ENCODE data around the gene FSHR. TPM values are rescaled to one million over a fixed set of nuclear protein-coding genes. Genes with fewer than 3 reads are reported as not detected.

Gene FSHR
- total and polyA plus RNA-seq, 2 donors (not counting 3 experiments of a cell fraction or from before 2014, with no cell fraction given) = not detected

DNA sequence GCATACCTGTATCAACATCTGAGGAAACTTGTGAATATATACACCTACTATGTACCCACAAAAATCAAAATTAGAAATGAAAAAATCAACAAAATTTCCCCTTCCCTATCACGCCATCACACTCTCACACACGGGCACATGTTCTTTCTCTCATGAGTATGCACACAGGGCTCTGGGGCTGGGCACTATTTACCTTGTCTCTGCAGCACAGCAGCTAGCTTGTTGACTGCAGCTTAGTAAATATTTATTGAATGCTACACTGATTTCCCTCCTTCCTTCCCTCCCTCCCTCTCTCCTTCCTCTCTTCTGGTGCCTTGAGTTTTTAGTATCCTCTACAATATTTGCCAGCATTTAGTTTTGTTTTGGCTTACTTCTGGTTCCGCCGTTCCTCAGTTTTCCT lies 216.1 kb downstream of the FSHR start:
- BruUV-seq (replicated peaks) = no TSS peak
- H3K27ac ChIP-seq (ENCODE audit: insufficient read depth, low read depth, low read length) = no peak overlapping the region
- TF ChIP-seq POLR2A (IDR thresholded peaks at IDR 0.05; ENCODE audit: low read depth, low read length) = no peak
- TF ChIP-seq, protein P1, sequence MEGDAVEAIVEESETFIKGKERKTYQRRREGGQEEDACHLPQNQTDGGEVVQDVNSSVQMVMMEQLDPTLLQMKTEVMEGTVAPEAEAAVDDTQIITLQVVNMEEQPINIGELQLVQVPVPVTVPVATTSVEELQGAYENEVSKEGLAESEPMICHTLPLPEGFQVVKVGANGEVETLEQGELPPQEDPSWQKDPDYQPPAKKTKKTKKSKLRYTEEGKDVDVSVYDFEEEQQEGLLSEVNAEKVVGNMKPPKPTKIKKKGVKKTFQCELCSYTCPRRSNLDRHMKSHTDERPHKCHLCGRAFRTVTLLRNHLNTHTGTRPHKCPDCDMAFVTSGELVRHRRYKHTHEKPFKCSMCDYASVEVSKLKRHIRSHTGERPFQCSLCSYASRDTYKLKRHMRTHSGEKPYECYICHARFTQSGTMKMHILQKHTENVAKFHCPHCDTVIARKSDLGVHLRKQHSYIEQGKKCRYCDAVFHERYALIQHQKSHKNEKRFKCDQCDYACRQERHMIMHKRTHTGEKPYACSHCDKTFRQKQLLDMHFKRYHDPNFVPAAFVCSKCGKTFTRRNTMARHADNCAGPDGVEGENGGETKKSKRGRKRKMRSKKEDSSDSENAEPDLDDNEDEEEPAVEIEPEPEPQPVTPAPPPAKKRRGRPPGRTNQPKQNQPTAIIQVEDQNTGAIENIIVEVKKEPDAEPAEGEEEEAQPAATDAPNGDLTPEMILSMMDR (IDR thresholded peaks at IDR 0.05; ENCODE audit: extremely low read depth in 1 of 2, insufficient read depth in 1 of 2, low read depth in 1 of 2, low read length in 2 of 2) = no peak
- TF ChIP-seq POLR2AphosphoS5 (IDR thresholded peaks at IDR 0.05; ENCODE audit: insufficient read depth, low read depth, low read length) = no peak
- TF ChIP-seq GATA2 (IDR thresholded peaks at IDR 0.05; ENCODE audit: insufficient read depth, insufficient read length, low read depth, low read length) = no peak
- no peak for TF ChIP-seq MYC (IDR thresholded peaks at IDR 0.05; ENCODE audit: low read depth, low read length)
- TF ChIP-seq, protein P2, sequence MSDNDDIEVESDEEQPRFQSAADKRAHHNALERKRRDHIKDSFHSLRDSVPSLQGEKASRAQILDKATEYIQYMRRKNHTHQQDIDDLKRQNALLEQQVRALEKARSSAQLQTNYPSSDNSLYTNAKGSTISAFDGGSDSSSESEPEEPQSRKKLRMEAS (IDR thresholded peaks at IDR 0.05; ENCODE audit: insufficient read depth, insufficient read length) = no peak
- TF ChIP-seq JUN (IDR thresholded peaks at IDR 0.05; ENCODE audit: borderline replicate concordance, insufficient read depth, insufficient read length, low read depth) = no peak
- POLR2A ChIA-PET = no interaction called here
- H3K36me3 ChIP-seq (ENCODE audit: control insufficient read depth in 2 of 2, extremely low read depth in 1 of 2, insufficient read depth in 2 of 2, low read length in 2 of 2) = no peaks in the 10 kb centered on the region
- no peaks in the 10 kb centered on the region for H3K9me3 ChIP-seq (replicated peaks; ENCODE audit: control insufficient read depth, insufficient read depth, low read length)
- dilution Hi-C loops (cut with MboI; ENCODE audit: extremely low pct_ligation_motif_present, low sequenced_read_pairs) = no loop called here
- H3K4me1 ChIP-seq (ENCODE audit: control insufficient read depth, extremely low read depth, insufficient read depth, low read length) = no peaks in the 10 kb centered on the region
- H3K4me3 ChIP-seq (replicated peaks in 1 of 3; ENCODE audit: insufficient read depth in 1 of 3, low read depth in 1 of 3, low read length in 3 of 3) = no peak overlapping the region
- H4K20me1 ChIP-seq (replicated peaks; ENCODE audit: control insufficient read depth, extremely low read depth, insufficient read depth, low read length) = no peaks in the 10 kb centered on the region
- no peaks in the 10 kb centered on the region for H3K9me1 ChIP-seq (replicated peaks; ENCODE audit: control insufficient read depth, extremely low read depth, insufficient read depth, low read length)
- intact Hi-C loops (cut with micrococcal nuclease) = no loop called here
- no peak overlapping the region for H3K4me2 ChIP-seq (ENCODE audit: insufficient read depth, low read length)
- no peaks in the 10 kb centered on the region for H3K79me2 ChIP-seq (ENCODE audit: control insufficient read depth, insufficient read depth, low read length)
- DNase-seq (ENCODE audit: low read depth, low spot score) (no peak), FAIRE-seq (no peak)
- H2AFZ ChIP-seq (ENCODE audit: low read depth, low read length) = no peak overlapping the region
- H3K27me3 ChIP-seq (ENCODE audit: control insufficient read depth in 2 of 2, insufficient read depth in 2 of 2, low read length in 2 of 2) = no peaks in the 10 kb centered on the region
- CTCF ChIA-PET = no interaction called here
- H3K9ac ChIP-seq (replicated peaks; ENCODE audit: extremely low read depth, insufficient read depth, low read length) = no peak overlapping the region

Data from endothelial cell of umbilical vein (primary cell).